CD4-positive, alpha-beta T cell treated with Interleukin-21 for 1 hour (primary cell): Measurements from ENCODE around the gene SEC16B.
"Not testable (repeated sequence)": the region's sequence is repeated elsewhere in the genome, so short reads cannot be mapped to it uniquely, and the experiment has no call there.

ENCODE experiments used
- DNase-seq: peaks from one replicate; pipeline ENCODE4 v3.0.0-alpha.2; 2020

Gene SEC16B

DNA sequence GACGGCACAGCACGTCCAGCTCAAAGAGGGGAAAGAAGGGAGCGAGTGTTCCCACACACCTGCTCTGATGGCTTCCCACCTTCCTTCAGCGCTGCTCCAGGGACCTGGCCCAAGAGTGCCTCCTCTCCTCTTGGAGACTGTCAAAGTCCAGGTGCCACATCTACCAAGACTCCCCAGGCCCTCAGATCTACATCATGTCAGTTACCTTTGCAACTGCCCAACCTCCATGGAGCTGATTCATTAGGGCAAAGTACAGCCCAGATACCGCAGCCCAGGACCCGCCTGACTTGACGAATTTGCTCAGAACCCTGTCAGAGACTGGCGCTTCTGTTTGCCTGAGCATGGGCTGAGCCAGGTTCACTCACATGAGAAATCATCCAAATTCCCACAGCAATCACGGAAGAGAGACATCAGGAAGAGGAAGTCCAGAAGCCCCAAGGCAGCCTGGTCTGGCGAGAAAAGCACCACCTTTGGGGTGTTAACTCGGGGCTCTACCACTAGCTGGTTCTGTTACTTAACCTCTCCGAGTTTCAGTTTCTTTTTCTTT lies at the start of gene SEC16B:
TSS of gene SEC16B (minus strand) at position 234 of the 547 bp plus-strand sequence. CDS start 2,077 bp downstream, outside the sequence.
- no peak for DNase-seq

DNA sequence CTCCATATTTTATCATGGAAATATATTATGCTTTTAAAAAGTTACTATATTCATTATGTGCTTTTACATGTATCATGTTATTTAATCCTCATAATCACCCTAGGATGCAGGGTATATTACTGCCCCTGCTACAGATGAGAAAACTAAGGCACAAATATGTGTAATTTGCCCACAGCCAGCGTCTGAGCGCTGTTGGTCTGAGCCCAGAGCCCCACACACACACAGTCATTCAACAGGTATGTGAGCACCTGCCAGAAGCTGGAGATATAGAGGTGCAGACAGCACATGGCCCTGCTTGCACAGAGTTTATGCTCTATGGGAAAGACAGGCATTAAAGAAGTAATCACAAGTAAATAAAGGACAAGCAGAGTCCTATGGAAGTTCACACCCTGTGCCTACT lies 49.8 kb upstream of the SEC16B start:
- DNase-seq, result no peak

GRCh38 chr1:178019208-178019607 lies 49.4 kb upstream of the SEC16B start:
- DNase-seq, result no peak

- no peak for DNase-seq
Measured at GRCh38 chr1:178017517-178017916, 47.7 kb upstream of the SEC16B start.

- no peak for DNase-seq
Measured at GRCh38 chr1:178011864-178012503, 42.1 kb upstream of the SEC16B start.

- no peak for DNase-seq
Measured at GRCh38 chr1:178011465-178011828, 41.6 kb upstream of the SEC16B start.

DNA sequence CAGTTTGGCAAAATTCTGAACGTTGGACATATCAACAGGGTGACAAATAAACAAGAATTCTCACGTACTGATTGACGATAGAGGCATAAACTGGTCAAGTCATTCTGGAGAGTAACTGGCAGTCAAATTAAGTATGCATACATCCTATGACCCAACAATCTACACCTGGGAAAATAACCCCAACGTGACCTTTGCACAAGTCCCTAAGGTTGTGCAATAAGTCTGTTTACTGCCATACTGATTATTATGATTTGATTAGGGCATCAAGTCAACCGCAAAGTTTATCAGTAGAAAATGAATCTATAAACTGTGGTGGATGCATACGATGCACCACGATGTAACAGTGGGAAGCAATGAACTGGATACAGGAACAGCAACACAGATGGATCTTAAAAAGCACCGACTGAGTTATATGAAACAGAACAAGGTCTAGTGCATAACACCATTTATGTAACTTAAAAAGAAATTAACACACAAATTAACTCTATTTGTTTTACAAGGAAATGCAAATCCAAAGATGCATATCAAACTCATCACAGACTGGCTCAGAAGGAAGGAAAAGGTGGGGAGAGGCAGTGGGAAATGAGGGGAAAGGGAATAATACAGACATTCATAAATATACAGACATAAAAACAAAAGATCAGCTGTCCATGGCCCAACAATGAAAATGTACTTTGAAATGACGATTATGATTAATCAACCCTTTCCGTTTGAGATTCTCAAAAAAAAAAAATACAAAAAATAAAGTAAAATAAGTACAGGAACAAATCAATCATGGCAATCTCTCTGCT lies 41.0 kb upstream of the SEC16B start:
- DNase-seq, result no peak

- DNase-seq, result no peak
Measured at GRCh38 chr1:178006043-178006442, 36.2 kb upstream of the SEC16B start.

GRCh38 chr1:178005450-178005849 lies 35.6 kb upstream of the SEC16B start:
- DNase-seq, result no peak

DNA sequence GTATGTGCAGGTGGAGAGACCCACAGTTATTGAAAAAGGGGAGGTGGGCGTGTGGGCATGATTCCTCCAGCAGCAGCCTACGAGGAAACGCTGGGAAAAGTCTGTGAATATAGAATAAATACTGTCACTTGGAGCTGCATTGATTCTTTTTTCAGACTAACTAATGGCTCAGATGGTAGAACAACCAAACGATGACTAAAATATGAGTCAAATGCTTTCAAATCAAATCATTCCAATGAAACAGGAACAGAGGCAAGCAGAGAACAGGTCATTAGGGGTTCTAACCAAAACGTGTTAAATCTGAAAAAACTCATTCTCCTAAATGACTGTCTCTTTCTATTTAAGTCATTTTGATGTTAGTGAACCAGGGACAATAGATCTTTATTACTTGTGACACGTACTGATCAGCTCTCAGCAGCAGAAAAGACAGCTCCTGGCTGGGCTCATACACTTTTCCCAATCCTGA lies 35.1 kb upstream of the SEC16B start:
- DNase-seq, result no peak

DNA sequence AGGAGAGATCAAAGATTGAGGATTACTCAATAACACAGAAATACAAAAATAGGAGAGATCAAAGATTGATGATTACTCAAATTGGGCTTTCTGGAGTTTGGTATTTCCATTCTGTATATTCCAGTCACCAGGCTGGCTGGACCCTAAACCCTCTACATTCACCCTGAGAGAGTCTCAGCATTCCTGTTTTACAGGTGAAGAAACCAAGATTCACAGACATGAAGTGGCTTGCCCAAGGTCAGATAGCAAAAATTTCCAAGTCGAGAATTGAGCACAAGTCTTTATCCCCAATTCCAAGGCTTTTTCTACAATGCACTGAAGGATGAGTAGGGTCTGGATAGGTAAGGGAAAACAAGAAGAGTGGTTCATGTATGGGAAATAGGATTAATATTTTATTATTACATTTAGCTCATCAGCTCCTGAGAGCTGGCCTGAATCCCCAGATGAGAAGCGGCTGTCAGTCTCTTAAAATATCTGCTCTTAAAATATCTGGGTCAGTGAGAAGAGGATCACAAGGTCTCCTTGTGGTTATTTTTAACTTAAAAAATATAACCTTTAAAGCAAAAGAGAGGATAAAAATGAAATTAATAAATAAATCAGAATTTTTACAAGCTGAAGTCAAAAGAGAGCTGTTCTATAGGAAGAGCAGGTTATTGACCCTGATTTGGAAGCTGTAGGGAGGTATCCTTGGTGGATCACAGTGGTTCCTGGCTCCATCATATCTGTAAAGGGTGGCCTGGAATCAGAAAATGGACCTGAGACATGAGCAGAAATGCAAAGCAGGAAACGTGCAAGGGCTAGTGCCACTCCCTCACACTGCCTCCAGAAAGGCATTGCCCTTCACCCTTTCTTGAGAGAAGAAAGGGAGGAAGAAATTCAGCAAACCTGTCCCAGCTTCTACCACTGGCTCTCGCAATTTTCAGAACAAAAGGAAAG lies 29.1 kb upstream of the SEC16B start:
- DNase-seq, result no peak

DNA sequence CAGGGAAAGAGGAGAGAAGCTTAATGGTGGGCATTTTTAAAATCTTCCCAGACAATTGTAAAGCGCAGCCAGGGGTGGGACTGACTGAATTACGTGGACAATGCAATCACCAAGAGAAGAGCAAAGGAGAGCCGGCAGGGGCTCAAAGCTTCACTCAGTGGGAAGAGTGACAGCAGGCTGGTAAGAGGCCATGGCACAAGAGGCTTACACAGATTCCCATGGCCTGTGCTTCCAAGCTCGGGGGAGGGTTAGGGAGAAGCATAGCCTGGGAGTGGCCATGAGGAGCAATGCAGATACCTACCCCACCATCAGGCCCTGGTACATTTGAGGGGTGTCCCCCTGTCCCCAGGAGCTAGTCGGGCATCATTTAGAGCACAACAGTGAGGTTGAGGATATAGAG lies 27.1 kb upstream of the SEC16B start:
- no peak for DNase-seq

DNA sequence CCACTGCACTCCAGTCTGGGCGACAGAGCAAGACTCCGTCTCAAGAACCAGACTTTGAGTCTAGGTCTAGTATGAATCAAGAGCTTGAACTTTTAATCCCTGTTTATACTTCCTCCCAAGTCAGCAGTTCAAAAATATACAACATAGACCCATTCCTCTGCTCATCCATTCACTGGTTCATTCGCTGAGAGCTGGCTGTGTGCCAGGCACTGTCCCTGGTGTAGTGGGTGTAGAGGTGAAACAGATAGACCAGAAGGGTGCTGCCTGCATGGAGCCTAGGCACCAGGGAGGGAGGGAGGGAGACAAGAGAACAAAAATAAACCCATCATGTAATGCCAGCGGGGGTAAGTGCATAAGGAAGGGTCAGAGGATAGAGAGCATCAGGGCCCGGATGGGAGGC lies 25.5 kb upstream of the SEC16B start:
- DNase-seq, result no peak

GRCh38 chr1:177986281-177986680 lies 16.4 kb upstream of the SEC16B start:
- not testable (repeated sequence) for DNase-seq

DNA sequence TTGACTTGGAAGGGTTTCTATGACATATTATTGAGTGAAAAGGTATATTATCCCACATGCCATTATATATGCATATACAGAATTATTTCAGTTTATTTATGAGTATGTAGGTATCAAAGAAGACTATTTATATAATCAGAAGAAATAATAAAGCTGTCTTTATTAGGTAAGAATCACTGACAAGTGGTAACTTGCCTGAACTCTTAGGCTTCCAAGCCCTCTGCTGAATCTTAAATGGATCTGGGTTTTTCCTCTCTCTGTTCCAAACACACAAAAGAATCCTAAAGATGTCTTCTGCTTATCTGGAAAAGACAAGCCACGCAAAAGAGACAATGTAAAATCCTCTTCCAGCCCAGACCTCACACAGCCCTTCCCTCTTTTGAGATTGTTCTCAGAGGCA lies 14.9 kb upstream of the SEC16B start:
- no peak for DNase-seq

DNA sequence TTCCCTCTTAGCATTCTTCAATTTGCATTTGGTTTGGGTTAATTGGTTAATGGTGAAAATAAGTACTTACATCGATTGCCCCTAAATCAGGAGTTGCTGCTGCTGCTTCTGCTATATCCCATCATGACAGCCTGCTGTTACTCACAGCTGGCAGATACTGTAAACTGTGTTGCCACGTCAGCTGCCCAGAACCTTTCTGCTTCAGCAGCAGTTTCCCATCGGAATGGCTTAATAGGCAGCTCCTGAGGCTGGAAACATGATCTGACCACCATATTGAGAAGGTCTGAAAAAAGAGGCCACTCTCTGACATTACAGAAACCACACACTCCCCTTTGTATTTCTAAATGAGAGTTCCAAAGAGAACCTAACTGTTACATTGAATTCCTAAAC lies 14.3 kb upstream of the SEC16B start:
- DNase-seq, result no peak

DNA sequence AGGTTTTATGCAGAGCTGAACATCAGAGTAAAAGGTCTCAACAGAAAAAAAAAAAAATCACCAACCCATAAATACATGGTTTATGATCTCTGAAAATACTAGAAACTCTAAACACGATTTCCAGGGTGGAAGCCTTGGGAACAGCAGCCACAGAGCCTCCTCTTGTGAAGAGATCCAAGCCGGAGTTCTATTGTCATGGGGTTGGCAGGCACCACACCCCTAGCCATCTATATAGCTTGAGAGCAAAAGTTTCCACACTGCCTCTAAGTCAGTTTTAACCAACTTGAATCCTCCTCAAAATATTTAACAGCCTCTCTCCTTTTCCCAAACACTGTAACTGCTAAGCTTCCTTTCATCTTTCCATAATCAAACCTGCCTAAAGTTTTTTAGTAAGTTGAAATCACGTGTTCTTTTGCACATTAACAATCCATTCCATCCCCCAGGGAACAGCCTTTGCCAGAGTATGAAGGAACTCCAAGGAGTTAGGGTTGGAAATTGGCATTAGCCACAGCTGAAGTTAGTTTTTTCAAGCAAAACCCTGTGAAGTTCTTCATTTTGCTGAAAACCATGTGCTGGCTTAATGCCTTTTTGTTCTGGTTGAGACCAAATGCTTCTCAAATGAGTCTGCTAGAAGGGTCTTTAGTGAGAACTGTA lies 13.8 kb upstream of the SEC16B start:
- DNase-seq, result no peak

DNA sequence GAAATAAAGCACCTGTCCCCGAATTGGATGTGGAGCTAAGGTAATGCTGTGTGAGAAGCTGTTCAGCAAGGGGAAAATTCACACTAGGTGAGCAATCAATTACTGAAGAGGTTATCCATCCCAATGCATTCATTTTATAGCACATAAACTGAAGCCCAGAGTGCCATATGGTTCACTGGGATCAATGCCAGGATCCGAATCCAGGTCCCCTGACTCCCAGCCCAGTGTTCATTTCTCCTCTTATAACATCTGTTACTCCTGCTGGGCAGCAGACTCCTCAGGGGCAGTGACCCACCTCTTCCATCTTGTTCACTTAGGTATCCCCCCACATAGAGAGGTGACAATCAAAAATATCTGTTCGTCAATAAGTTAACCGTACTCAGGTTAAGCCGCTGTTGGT lies 13.2 kb upstream of the SEC16B start:
- no peak for DNase-seq

- DNase-seq, result no peak
Measured at GRCh38 chr1:177981200-177981599, 11.3 kb upstream of the SEC16B start.

- no peak for DNase-seq
Measured at GRCh38 chr1:177979272-177979671, 9.4 kb upstream of the SEC16B start.

- DNase-seq, result no peak
Measured at GRCh38 chr1:177978530-177978929, 8.7 kb upstream of the SEC16B start.

DNA sequence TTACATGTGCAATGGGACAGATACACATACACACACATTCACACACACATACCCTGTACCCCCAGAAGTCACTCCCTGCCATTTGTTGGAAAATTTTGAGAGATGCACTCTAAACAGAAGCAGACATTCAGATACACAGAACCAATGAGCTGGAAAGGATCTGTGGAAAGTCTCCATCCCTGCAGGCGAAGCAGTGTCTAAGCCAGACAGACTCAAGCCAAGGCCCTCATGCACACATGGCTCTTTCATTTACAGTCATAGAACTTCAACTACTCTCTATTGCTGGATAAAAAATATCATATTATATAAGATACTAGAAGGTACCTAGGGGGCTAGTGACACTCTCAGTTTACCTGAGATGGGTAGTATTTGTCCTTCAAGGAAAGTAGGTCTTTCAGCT lies 7.3 kb upstream of the SEC16B start:
- DNase-seq, result no peak

DNA sequence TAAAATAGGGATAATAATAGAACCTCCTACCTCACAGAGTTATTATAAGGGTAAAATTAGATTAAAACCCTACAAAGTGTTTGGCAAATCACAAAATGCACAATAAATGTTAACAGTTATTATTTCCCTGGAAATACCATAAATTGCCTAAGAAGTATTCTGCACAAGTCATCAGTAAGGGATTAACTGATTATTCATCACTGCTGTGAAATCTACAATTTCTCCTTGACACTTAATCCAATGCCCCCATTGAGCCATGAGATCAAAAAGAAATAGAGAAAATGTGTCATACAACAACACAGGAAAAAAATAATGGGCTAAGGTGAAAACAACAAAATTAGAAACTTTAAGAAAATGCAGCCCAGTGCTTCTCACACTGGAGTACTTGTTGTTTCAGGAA lies 6.7 kb upstream of the SEC16B start:
- DNase-seq, result no peak
